ENCODE results near the gene UAP1L1.
"Not testable (repeated sequence)": the region's sequence is repeated elsewhere in the genome, so short reads cannot be mapped to it uniquely, and the experiment has no call there.

DNA sequence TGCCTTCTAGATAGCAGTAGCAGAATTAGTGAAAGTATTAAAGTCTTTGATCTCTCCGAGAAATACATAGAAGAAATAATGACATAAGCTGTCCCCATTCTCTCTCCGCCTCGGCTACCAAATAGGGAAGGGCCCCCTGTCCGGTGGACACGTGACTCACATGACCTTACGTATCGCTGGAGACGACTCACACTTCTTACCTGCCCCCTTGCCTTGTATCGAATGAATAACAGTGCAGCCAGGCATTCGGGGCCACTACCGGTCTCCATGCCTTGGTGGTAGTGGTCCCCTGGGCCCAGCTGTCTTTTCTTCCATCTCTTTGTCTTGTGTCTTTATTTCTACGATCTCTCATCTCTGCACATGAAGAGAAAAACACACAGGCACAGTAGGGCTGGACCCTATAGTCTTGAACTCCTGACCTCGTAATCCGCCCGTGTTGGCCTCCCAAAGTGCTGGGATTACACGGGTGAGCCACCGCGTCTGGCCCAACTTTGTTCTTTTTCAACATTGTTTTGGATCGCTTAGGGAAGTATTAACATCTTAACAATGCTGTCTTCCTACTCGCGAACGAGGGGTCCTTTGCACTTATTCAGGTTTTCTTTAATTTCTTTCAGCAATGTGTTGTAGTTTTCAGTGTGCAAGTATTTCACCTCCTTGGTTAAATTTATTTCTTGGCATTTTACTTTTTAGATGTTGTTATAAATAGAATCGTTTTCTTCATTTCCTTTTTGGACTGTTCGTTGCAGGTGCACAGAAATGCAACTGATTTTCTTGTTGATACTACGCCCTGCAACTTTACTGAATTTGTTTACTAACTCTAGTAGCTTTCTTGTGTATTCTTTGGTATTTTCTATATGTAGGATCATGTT lies 44.8 kb downstream of the UAP1L1 start:
- TF ChIP-seq, protein P1, sequence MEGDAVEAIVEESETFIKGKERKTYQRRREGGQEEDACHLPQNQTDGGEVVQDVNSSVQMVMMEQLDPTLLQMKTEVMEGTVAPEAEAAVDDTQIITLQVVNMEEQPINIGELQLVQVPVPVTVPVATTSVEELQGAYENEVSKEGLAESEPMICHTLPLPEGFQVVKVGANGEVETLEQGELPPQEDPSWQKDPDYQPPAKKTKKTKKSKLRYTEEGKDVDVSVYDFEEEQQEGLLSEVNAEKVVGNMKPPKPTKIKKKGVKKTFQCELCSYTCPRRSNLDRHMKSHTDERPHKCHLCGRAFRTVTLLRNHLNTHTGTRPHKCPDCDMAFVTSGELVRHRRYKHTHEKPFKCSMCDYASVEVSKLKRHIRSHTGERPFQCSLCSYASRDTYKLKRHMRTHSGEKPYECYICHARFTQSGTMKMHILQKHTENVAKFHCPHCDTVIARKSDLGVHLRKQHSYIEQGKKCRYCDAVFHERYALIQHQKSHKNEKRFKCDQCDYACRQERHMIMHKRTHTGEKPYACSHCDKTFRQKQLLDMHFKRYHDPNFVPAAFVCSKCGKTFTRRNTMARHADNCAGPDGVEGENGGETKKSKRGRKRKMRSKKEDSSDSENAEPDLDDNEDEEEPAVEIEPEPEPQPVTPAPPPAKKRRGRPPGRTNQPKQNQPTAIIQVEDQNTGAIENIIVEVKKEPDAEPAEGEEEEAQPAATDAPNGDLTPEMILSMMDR (IDR thresholded peaks at IDR 0.05) = not testable (repeated sequence)
- TF ChIP-seq ZFX (IDR thresholded peaks at IDR 0.05; ENCODE audit: borderline replicate concordance) = not testable (repeated sequence)
